ENCODE data around the gene ZKSCAN4. TPM values are rescaled to one million over a fixed set of nuclear protein-coding genes. Genes with fewer than 3 reads are reported as not detected.
A peak's percentile ranks its signal among the peaks of the same experiment; 100 is the strongest.

The ZKSCAN4 gene
- total RNA-seq, 1 donor from 2014 or later, result 11.1 TPM

DNA sequence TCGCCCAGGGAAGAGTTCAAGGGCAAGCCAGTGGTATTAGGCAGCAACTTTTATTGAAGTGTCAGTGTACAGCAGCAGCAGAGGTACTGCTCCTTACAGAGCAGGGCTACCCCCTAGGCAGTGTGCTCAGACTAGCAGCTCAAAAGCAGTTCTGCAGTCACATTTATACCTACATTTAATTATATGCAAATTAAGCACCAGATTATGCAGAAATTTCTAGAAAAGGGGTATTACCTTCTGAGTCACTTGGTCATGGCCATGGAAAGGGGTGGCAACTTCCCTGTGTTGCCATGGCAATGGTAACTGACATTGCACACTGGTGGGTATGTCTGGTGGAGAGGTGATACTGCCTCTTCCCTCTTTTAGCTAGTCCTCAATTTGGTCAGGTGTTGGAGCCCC, 2.1 kb upstream of the ZKSCAN4 start:
- DNase-seq, result no peak

DNA sequence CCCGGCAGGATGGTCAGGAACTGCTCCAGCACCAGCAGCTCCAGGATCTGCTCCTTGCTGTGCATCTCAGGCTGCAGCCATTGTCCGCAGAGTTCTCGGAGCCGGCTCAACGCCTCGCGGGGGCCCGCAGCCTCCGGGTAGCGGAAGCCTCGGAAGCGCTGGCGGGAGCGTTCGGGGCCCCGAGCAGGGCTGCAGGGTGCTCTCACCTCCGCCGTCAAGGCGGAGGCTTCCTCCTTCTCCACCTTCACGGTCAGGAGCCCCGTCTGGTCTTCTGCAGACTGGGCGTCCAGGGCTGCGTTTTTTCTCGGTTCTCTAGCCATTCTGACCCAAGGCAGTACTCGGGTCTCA, 434 bp downstream of the ZKSCAN4 start:
- peaks cover 32% of the 10 kb centered on the region for H3K36me3 Mint-ChIP-seq (ENCODE audit: low read depth)
- DNase-seq (no peak), ATAC-seq (ENCODE audit: low read depth) (peak; percentile 64)
- peak overlapping the region; percentile 80 for H3K27ac Mint-ChIP-seq
- peak overlapping the region; percentile 95 for H3K4me3 Mint-ChIP-seq
- peaks cover 30% of the 10 kb centered on the region for H3K4me1 Mint-ChIP-seq
- TF ChIP-seq, protein P1, sequence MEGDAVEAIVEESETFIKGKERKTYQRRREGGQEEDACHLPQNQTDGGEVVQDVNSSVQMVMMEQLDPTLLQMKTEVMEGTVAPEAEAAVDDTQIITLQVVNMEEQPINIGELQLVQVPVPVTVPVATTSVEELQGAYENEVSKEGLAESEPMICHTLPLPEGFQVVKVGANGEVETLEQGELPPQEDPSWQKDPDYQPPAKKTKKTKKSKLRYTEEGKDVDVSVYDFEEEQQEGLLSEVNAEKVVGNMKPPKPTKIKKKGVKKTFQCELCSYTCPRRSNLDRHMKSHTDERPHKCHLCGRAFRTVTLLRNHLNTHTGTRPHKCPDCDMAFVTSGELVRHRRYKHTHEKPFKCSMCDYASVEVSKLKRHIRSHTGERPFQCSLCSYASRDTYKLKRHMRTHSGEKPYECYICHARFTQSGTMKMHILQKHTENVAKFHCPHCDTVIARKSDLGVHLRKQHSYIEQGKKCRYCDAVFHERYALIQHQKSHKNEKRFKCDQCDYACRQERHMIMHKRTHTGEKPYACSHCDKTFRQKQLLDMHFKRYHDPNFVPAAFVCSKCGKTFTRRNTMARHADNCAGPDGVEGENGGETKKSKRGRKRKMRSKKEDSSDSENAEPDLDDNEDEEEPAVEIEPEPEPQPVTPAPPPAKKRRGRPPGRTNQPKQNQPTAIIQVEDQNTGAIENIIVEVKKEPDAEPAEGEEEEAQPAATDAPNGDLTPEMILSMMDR (IDR thresholded peaks at IDR 0.05), result no peak
- CTCF ChIA-PET, result interaction anchor here (1.1 to 1.9 kb wide), 3 partner anchors 16 to 147 kb away, joined by 3 to 8 read pairs (median 8); partner anchors contain the start of gene ZSCAN26
- POLR2A ChIA-PET, result interaction anchor here (0.6 to 3.8 kb wide), 12 partner anchors 12 to 993 kb away, joined by 3 to 63 read pairs (median 7); partner anchors contain the start of genes ZKSCAN8, ZNF165, ZSCAN12 and ZSCAN16
- peaks cover 2% of the 10 kb centered on the region for H3K27me3 Mint-ChIP-seq
- no peaks in the 10 kb centered on the region for H3K9me3 Mint-ChIP-seq
- intact Hi-C loops (cut with micrococcal nuclease), result loop anchor here (1.0 to 2.0 kb wide), 8 partner anchors 16 to 148 kb away; partner anchors contain the start of genes PGBD1, ZKSCAN8, ZSCAN12 and ZSCAN16

More for the DNA sequence above, 2.1 kb upstream of the ZKSCAN4 start:
- H3K9me3 Mint-ChIP-seq, result peaks cover 6% of the 10 kb centered on the region
- no peak overlapping the region for H3K4me3 Mint-ChIP-seq
- intact Hi-C loops (cut with micrococcal nuclease), result no loop called here
- ChIA-PET POLR2A (interaction anchor here (1.2 to 3.8 kb wide), 3 partner anchors 13 to 117 kb away, joined by 3 to 63 read pairs (median 40); partner anchors contain the start of genes ZKSCAN8 and ZSCAN26), CTCF (interaction anchor here (0.7 kb wide), 1 partner anchor 13 kb away, joined by 4 read pairs; the partner anchor contains the start of gene ZSCAN26)
- H3K4me1 Mint-ChIP-seq, result peaks cover 33% of the 10 kb centered on the region
- H3K27me3 Mint-ChIP-seq, result peaks cover 6% of the 10 kb centered on the region
- H3K36me3 Mint-ChIP-seq (ENCODE audit: low read depth), result peaks cover 11% of the 10 kb centered on the region
- ATAC-seq (ENCODE audit: low read depth), result no peak
- TF ChIP-seq, protein P1 (IDR thresholded peaks at IDR 0.05), result no peak
- H3K27ac Mint-ChIP-seq, result no peak overlapping the region

DNA sequence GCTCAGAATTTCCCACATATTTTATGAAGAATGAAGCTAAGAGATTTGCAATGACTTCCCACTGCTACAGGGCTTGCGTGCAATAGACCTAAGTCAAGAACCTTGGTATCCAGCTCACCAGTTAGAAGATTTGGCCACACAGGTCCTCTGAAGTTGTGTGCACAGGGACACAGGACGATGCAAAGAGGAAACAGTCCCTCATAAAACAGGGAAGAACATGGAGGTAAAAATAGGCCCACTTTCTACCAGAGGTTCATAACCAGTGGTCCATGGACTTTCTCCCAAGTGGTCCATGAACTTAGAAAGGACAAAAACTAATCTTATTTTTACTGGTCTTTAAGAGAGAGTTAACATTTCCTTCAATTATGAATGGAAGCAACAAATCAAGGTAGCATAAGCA, 1.3 kb downstream of the ZKSCAN4 start:
- peaks cover 30% of the 10 kb centered on the region for H3K4me1 Mint-ChIP-seq
- no peak overlapping the region for H3K27ac Mint-ChIP-seq
- CTCF ChIA-PET, result no interaction called here
- DNase-seq (no peak), ATAC-seq (ENCODE audit: low read depth) (no peak)
- TF ChIP-seq, protein P1 (IDR thresholded peaks at IDR 0.05), result no peak
- H3K9me3 Mint-ChIP-seq, result no peaks in the 10 kb centered on the region
- no peaks in the 10 kb centered on the region for H3K27me3 Mint-ChIP-seq
- H3K36me3 Mint-ChIP-seq (ENCODE audit: low read depth), result peaks cover 41% of the 10 kb centered on the region
- H3K4me3 Mint-ChIP-seq, result peak overlapping the region; percentile 78
- intact Hi-C loops (cut with micrococcal nuclease), result no loop called here
- POLR2A ChIA-PET, result interaction anchor here (0.9 to 1.3 kb wide), 2 partner anchors 17 to 133 kb away, joined by 3 to 4 read pairs; no protein-coding TSS in a partner anchor

DNA sequence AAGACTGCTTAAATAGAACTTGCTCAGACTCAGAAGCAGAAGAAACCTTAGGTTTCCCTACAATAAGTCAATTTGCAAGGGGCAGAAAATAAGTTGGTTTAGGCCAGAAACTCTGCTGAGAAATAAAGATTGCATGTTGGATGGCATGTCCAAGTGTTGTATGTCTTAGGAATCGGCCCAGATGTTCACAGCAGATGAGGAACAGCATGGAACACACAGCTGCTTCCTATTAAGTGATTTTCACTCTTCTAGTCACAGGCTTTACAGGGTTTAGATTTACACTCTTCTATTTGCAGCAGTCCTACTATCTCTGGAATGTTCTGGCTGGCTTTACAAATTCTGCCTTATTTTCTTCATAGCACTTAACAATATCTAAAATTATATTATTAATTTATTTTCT, 3.2 kb downstream of the ZKSCAN4 start:
- Mint-ChIP-seq H3K27ac (no peak overlapping the region), H3K4me1 (peaks cover 30% of the 10 kb centered on the region), H3K9me3 (no peaks in the 10 kb centered on the region), H3K27me3 (no peaks in the 10 kb centered on the region), H3K36me3 (ENCODE audit: low read depth) (peaks cover 60% of the 10 kb centered on the region), H3K4me3 (no peak overlapping the region)
- CTCF ChIA-PET, result no interaction called here
- no peak for DNase-seq
- intact Hi-C loops (cut with micrococcal nuclease), result no loop called here
- POLR2A ChIA-PET, result no interaction called here
- TF ChIP-seq, protein P1 (IDR thresholded peaks at IDR 0.05), result no peak
- no peak for ATAC-seq (ENCODE audit: low read depth)

DNA sequence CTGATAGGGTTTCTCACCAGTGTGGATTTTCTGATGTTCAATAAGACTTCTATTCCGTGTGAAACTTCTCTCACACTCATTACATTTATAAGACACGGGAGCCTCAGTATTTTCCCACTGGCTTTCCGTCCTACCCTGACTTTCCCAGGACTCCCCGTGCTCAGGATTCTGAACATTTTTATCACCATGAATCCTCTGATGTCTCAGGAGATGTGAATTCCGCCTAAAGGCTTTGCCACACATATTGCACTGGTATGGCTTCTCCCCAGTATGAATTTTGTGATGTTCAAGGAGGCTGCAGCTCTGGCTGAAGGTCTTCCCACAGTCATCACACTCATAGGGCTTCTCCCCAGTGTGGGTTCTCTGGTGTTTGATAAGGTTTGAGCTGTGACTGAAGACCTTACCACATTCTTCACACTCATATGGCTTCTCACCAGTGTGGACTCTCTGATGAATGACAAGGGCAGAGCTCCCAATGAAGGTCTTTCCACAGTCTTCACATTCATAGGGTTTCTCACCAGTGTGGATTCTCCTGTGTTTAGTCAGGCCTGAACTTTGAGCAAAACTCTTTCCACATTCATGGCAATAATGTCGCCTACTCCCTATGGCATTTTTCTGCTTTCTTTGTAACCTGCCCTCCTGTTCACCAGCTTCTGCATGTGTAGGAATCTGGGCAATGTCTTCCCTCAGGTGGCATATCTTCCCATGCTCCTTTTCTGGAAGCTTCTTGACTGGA, 6.7 kb downstream of the ZKSCAN4 start:
- Mint-ChIP-seq H3K4me1 (peaks cover 10% of the 10 kb centered on the region), H3K27me3 (no peaks in the 10 kb centered on the region), H3K27ac (no peak overlapping the region), H3K36me3 (ENCODE audit: low read depth) (peaks cover 60% of the 10 kb centered on the region), H3K4me3 (no peak overlapping the region), H3K9me3 (no peaks in the 10 kb centered on the region)
- TF ChIP-seq, protein P1 (IDR thresholded peaks at IDR 0.05), result no peak
- intact Hi-C loops (cut with micrococcal nuclease), result no loop called here
- POLR2A ChIA-PET, result no interaction called here
- no peak for ATAC-seq (ENCODE audit: low read depth)
- CTCF ChIA-PET, result no interaction called here
- DNase-seq, result no peak

Data from activated B cell treated with CpG ODN at 0.5 μM for 24 hours (primary cell).